HCT116 (cell line): ENCODE measurements around the gene ACOT12. TPM values are rescaled to one million over a fixed set of nuclear protein-coding genes. Genes with fewer than 3 reads are reported as not detected.

Source experiments
- ATAC-seq: fragments of 200-7000 bp; cut with Tn5 transposase; 2 replicates; pipeline ENCODE4 v1.9.1; 2020; ENCODE audit warnings: mild to moderate bottlenecking, moderate library complexity
- BruUV-seq: library from RNA; stranded (reverse); fragments of 400-500 nt; replicated peaks from 2 replicates; lab custom pipeline; 2021; lab: Mats Ljungman, UMichigan
- CTCF ChIA-PET: fragments of 300-600 bp; sonication (Branson Sonifier 250); formaldehyde crosslinking; loops from one replicate; lab custom pipeline; 2021; ENCODE audit warnings: antibody characterized with exemption; lab: Charles Lee
- POLR2A ChIA-PET: fragments of 300-600, 350-600 bp; sonication (Branson Sonifier 250); formaldehyde crosslinking; loops from one replicate; lab custom pipeline; 2021; ENCODE audit warnings: antibody characterized with exemption; lab: Charles Lee
- RAD21 ChIA-PET, 2 experiments: fragments of 300-600 bp; sonication (Branson Sonifier 250); formaldehyde crosslinking; loops; one replicate each; lab custom pipeline; 2023; ENCODE audit warnings: low total read pairs in 2 of 2; ENCODE audit not compliant: uncharacterized antibody in 2 of 2, unreplicated experiment in 2 of 2, low non-redundant PET in 1 of 2; lab: Charles Lee
- DNase-seq: peaks from one replicate; pipeline ENCODE4 v3.0.0-alpha.2; 2010; ENCODE audit warnings: low read depth, low spot score
- H2AFZ ChIP-seq: fragments of 200-600 bp; shearing (Covaris generic), sonication (generic); 2 replicates; pipeline ENCODE4 v1.6.1; 2017; ENCODE audit warnings: low read depth, mixed run types, mixed read lengths, antibody characterized with exemption, low read length; ENCODE audit not compliant: poor library complexity, severe bottlenecking
- H3K27ac ChIP-seq: 2 replicates; pipeline ENCODE4 v1.5.1; 2012; ENCODE audit warnings: low read depth, low read length
- H3K27me3 ChIP-seq: fragments of 200-600 bp; sonication (generic); 2 replicates; pipeline ENCODE4 v1.6.1; 2016; ENCODE audit warnings: mixed run types, low read length, mixed read lengths; ENCODE audit not compliant: insufficient read depth
- H3K36me3 ChIP-seq, 2 experiments: fragments of 200-500 bp in 1 of 2; fragments of 200-600 bp in 1 of 2; sonication (Bioruptor generic) in 1 of 2; sonication (generic) in 1 of 2; 2 replicates each; pipeline versions ENCODE4 v1.5.1 to v1.6.1; 2014 to 2016; ENCODE audit warnings: low read length in 2 of 2, inconsistent platforms in 1 of 2, mixed read lengths in 1 of 2, mixed run types in 1 of 2; ENCODE audit not compliant: insufficient read depth in 2 of 2, control insufficient read depth in 1 of 2
- H3K4me1 ChIP-seq, 2 experiments: fragments of 200-600 bp in 1 of 2; sonication (generic) in 1 of 2; 2 replicates each; pipeline versions ENCODE4 v1.5.1 to v1.6.1; 2012 to 2017; ENCODE audit warnings: low read length in 2 of 2, inconsistent platforms in 1 of 2, mild to moderate bottlenecking in 1 of 2, mixed read lengths in 1 of 2, mixed run types in 1 of 2, moderate library complexity in 1 of 2; ENCODE audit not compliant: insufficient read depth in 2 of 2, control insufficient read depth in 1 of 2
- H3K4me2 ChIP-seq: fragments of 200-600 bp; sonication (generic); 2 replicates; pipeline ENCODE4 v1.6.1; 2017; ENCODE audit warnings: mixed run types, low read length, mixed read lengths
- H3K4me3 ChIP-seq, 2 experiments: fragments of 200-600 bp in 1 of 2; sonication (generic) in 1 of 2; replicated peaks in 1 of 2; 2 replicates each; pipeline ENCODE4 v1.5.1; 2011 to 2016; ENCODE audit warnings: low read length in 2 of 2, control low read depth in 1 of 2, low read depth in 1 of 2, mild to moderate bottlenecking in 1 of 2, mixed read lengths in 1 of 2, mixed run types in 1 of 2
- H3K79me2 ChIP-seq: fragments of 200-600 bp; sonication (generic); 2 replicates; pipeline ENCODE4 v1.6.1; 2017; ENCODE audit warnings: mild to moderate bottlenecking, mixed run types, low read length, moderate library complexity, mixed read lengths; ENCODE audit not compliant: insufficient read depth
- H3K9ac ChIP-seq: fragments of 200-600 bp; sonication (generic); 2 replicates; pipeline ENCODE4 v1.6.1; 2016; ENCODE audit warnings: low read length, mixed read lengths
- H3K9me2 ChIP-seq: fragments of 200-600 bp; sonication (generic), shearing (Covaris generic); 2 replicates; pipeline ENCODE4 v1.6.1; 2017; ENCODE audit warnings: mixed run types, mild to moderate bottlenecking, moderate library complexity; ENCODE audit not compliant: insufficient read depth
- H3K9me3 ChIP-seq, 2 experiments: fragments of 200-500 bp in 1 of 2; fragments of 200-600 bp in 1 of 2; sonication (Bioruptor generic) in 1 of 2; sonication (generic) in 1 of 2; 2 replicates each; pipeline ENCODE4 v1.6.1; 2014 to 2017; ENCODE audit warnings: low read length in 2 of 2, mixed read lengths in 2 of 2, inconsistent platforms in 1 of 2, low read depth in 1 of 2, mild to moderate bottlenecking in 1 of 2, mixed run types in 1 of 2, moderate library complexity in 1 of 2; ENCODE audit not compliant: control insufficient read depth in 1 of 2, insufficient read depth in 1 of 2
- H4K20me1 ChIP-seq: fragments of 200-600 bp; sonication (generic), shearing (Covaris generic); 2 replicates; pipeline ENCODE4 v1.6.1; 2017; ENCODE audit warnings: mixed run types, mild to moderate bottlenecking, moderate library complexity; ENCODE audit not compliant: insufficient read depth
- ATF3 ChIP-seq: IDR thresholded peaks from 2 replicates; pipeline ENCODE4 v1.6.1; 2012
- CBX3 ChIP-seq: IDR thresholded peaks from 2 replicates; pipeline ENCODE4 v1.6.1; 2012; ENCODE audit warnings: low read depth
- CEBPB ChIP-seq: IDR thresholded peaks from 2 replicates; pipeline ENCODE4 v1.6.1; 2012; ENCODE audit warnings: low read depth
- CTCF ChIP-seq, 3 experiments: fragments of 200-600 bp in 1 of 3; sonication (generic) in 1 of 3; IDR thresholded peaks in 2 of 3; conservative IDR thresholded peaks in 1 of 3; 2 replicates each; pipeline ENCODE4 v1.5.1; 2012 to 2017; ENCODE audit warnings: low read depth in 2 of 3, low read length in 2 of 3, antibody characterized with exemption in 1 of 3, borderline replicate concordance in 1 of 3, control low read depth in 1 of 3, mild to moderate bottlenecking in 1 of 3, mixed read lengths in 1 of 3, mixed run types in 1 of 3, moderate library complexity in 1 of 3; ENCODE audit not compliant: insufficient read depth in 1 of 3
- EGR1 ChIP-seq: IDR thresholded peaks from 2 replicates; pipeline ENCODE4 v1.6.1; 2012; ENCODE audit warnings: low read depth
- ELF1 ChIP-seq: IDR thresholded peaks from 2 replicates; pipeline ENCODE4 v1.6.1; 2012; ENCODE audit warnings: low read depth, borderline replicate concordance
- EZH2 ChIP-seq: fragments of 200-600 bp; sonication (generic); IDR thresholded peaks from 2 replicates; pipeline ENCODE4 v1.6.1; 2017; ENCODE audit warnings: antibody characterized with exemption, mixed run types
- EZH2phosphoT487 ChIP-seq: fragments of 200-600 bp; IDR thresholded peaks from 2 replicates; pipeline ENCODE4 v1.6.1; 2018; ENCODE audit warnings: antibody characterized with exemption, borderline replicate concordance
- FOSL1 ChIP-seq: IDR thresholded peaks from 2 replicates; pipeline ENCODE4 v1.6.1; 2012; ENCODE audit warnings: low read depth
- MAX ChIP-seq: IDR thresholded peaks from 2 replicates; pipeline ENCODE4 v1.6.1; 2012
- POLR2AphosphoS5 ChIP-seq: IDR thresholded peaks from 2 replicates; pipeline ENCODE4 v1.6.1; 2011; ENCODE audit warnings: mild to moderate bottlenecking, low read depth, low read length, moderate library complexity
- RAD21 ChIP-seq: IDR thresholded peaks from 2 replicates; pipeline ENCODE4 v1.6.1; 2012; ENCODE audit warnings: low read depth, mild to moderate bottlenecking
- REST ChIP-seq: IDR thresholded peaks from 2 replicates; pipeline ENCODE4 v1.6.1; 2012; ENCODE audit warnings: low read depth
- SRF ChIP-seq: IDR thresholded peaks from 2 replicates; pipeline ENCODE4 v1.6.1; 2012; ENCODE audit warnings: low read depth
- YY1 ChIP-seq: IDR thresholded peaks from 2 replicates; pipeline ENCODE4 v1.6.1; 2011; ENCODE audit warnings: low read length, low read depth, moderate library complexity, mild to moderate bottlenecking; ENCODE audit not compliant: insufficient replicate concordance; ENCODE audit errors: extremely low read depth
- ZFX ChIP-seq: fragments of 450-650 bp; IDR thresholded peaks from 2 replicates; pipeline ENCODE4 v1.6.1; 2017
- ZNF274 ChIP-seq: fragments of 200-500 bp; sonication (Bioruptor generic); IDR thresholded peaks from 2 replicates; pipeline ENCODE4 v1.6.1; 2014; ENCODE audit warnings: mild to moderate bottlenecking, low read depth, low read length, inconsistent platforms
- intact Hi-C: fragments of 100-400 bp; cut with micrococcal nuclease; formaldehyde crosslinking; loops from 2 replicates; pipeline ENCODE4 v1.10.0; 2022
- total RNA-seq: library from RNA; stranded (reverse); gene quantifications from one replicate; pipeline ENCODE4 v1.2.1, GENCODE V29; 2021; ENCODE audit not compliant: unreplicated experiment

The ACOT12 gene
- total RNA-seq, 1 experiment from 2014 or later, result not detected

- Histone ChIP-seq H3K4me3 (no peak overlapping the region), H3K9me3 (no peaks in the 10 kb centered on the region), H3K4me1 (no peaks in the 10 kb centered on the region), H3K27me3 (no peaks in the 10 kb centered on the region), H3K9ac (no peak overlapping the region), H3K9me2 (no peaks in the 10 kb centered on the region), H2AFZ (no peak overlapping the region), H3K4me2 (no peak overlapping the region), H3K36me3 (no peaks in the 10 kb centered on the region), H3K79me2 (no peaks in the 10 kb centered on the region), H4K20me1 (no peaks in the 10 kb centered on the region), H3K27ac (no peak overlapping the region)
- no peak for TF ChIP-seq ZFX
- TF ChIP-seq EZH2phosphoT487, result no peak
- TF ChIP-seq POLR2AphosphoS5, result no peak
- TF ChIP-seq REST, result no peak
- ChIA-PET CTCF (no interaction called here), RAD21 (no interaction called here), POLR2A (no interaction called here)
- DNase-seq (no peak), ATAC-seq (no peak)
- intact Hi-C loops, result loop anchor here (5.0 kb wide), 2 partner anchors 318 to 423 kb away; no protein-coding TSS in a partner anchor
- no TSS peak for BruUV-seq
Observed at GRCh38 chr5:81428861-81429260, 34.9 kb upstream of the ACOT12 start.

- ChIA-PET CTCF (no interaction called here), RAD21 (no interaction called here), POLR2A (no interaction called here)
- Histone ChIP-seq H3K9me2 (no peaks in the 10 kb centered on the region), H3K9ac (no peak overlapping the region), H3K9me3 (no peaks in the 10 kb centered on the region), H3K4me1 (no peaks in the 10 kb centered on the region), H3K27ac (no peak overlapping the region), H3K27me3 (no peaks in the 10 kb centered on the region), H3K36me3 (no peaks in the 10 kb centered on the region), H3K4me3 (no peak overlapping the region), H2AFZ (no peak overlapping the region), H3K4me2 (no peak overlapping the region), H4K20me1 (no peaks in the 10 kb centered on the region), H3K79me2 (no peaks in the 10 kb centered on the region)
- intact Hi-C loops, result loop anchor here (5.0 kb wide), 2 partner anchors 319 to 424 kb away; no protein-coding TSS in a partner anchor
- no TSS peak for BruUV-seq
- no peak for DNase-seq
- ATAC-seq, result no peak
- TF ChIP-seq FOSL1, result no peak
- TF ChIP-seq ZNF274, result no peak
- no peak for TF ChIP-seq CEBPB
- TF ChIP-seq EZH2phosphoT487, result no peak
- TF ChIP-seq RAD21, result no peak
- TF ChIP-seq EZH2, result no peak
- TF ChIP-seq MAX, result no peak
- no peak for TF ChIP-seq CBX3
- no peak for TF ChIP-seq SRF
- no peak for TF ChIP-seq ELF1
- TF ChIP-seq YY1, result no peak
- TF ChIP-seq EGR1, result no peak
- TF ChIP-seq CTCF (IDR thresholded peaks at IDR 0.05 in 2 of 3, conservative IDR thresholded peaks at IDR 0.05 in 1 of 3; ENCODE audit: borderline replicate concordance in 1 of 3, insufficient read depth in 1 of 3, low read depth in 2 of 3, low read length in 2 of 3), result no peak
- no peak for TF ChIP-seq ATF3
Observed at GRCh38 chr5:81428446-81428845, 34.5 kb upstream of the ACOT12 start.
